ENCODE data around the gene ITPR1.

Gene ITPR1

DNA sequence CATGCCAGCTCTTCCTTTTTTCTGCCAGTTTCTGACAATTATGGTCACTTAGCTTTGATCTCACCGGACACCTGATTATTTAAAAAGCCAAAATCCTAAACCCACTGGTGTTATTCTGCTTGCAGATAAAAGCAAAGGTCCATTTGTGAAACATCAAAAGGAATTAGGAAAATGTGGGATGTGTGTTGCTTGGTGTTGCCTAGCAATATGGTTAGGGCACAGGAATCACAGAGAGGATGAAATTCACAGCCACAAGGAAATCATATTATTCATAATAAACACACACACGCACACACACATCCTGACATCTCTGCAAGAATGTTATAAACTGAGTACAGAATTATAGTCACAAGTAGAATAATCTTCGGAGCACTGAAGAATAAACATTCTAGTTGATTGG lies 396.7 kb downstream of the ITPR1 start:
- H3K4me3 Mint-ChIP-seq = peak overlapping the region; percentile 11
- peaks cover 17% of the 10 kb centered on the region for H3K36me3 Mint-ChIP-seq (ENCODE audit: low read depth)
- peak overlapping the region; percentile 91 for H3K27ac Mint-ChIP-seq
- H3K27me3 Mint-ChIP-seq (ENCODE audit: low read depth) = no peaks in the 10 kb centered on the region
- H3K9me3 Mint-ChIP-seq = no peaks in the 10 kb centered on the region
- H3K4me1 Mint-ChIP-seq (ENCODE audit: low read depth) = peaks cover 52% of the 10 kb centered on the region

- peaks cover 37% of the 10 kb centered on the region for H3K4me1 Mint-ChIP-seq (ENCODE audit: low read depth)
- peaks cover 9% of the 10 kb centered on the region for H3K36me3 Mint-ChIP-seq (ENCODE audit: low read depth)
- H3K27me3 Mint-ChIP-seq (ENCODE audit: low read depth) = no peaks in the 10 kb centered on the region
- no peak overlapping the region for H3K4me3 Mint-ChIP-seq
- H3K9me3 Mint-ChIP-seq = peaks cover under 1% of the 10 kb centered on the region
- H3K27ac Mint-ChIP-seq = no peak overlapping the region
Measured at GRCh38 chr3:4894891-4895530, 401.9 kb downstream of the ITPR1 start.

GRCh38 chr3:4895838-4896237 lies 402.7 kb downstream of the ITPR1 start:
- H3K4me1 Mint-ChIP-seq (ENCODE audit: low read depth) = peaks cover 44% of the 10 kb centered on the region
- peak overlapping the region; percentile 35 for H3K27ac Mint-ChIP-seq

More at GRCh38 chr3:4895838-4896237, 402.7 kb downstream of the ITPR1 start:
- Mint-ChIP-seq H3K27me3 (ENCODE audit: low read depth) (no peaks in the 10 kb centered on the region), H3K4me3 (no peak overlapping the region), H3K9me3 (peaks cover 3% of the 10 kb centered on the region), H3K36me3 (ENCODE audit: low read depth) (peaks cover 12% of the 10 kb centered on the region)
